Stimulated activated naive CD8-positive, alpha-beta T cell treated with anti-CD3 and anti-CD28 coated beads, Interleukin-15, Interleukin-2, amounts not matched to agents 100 ng/mL and 50 ng/mL, for 24 hours (primary cell): ENCODE data around the gene TMEM81.

ENCODE experiments used
- H3K27ac Mint-ChIP-seq: one replicate; pipeline ENCODE4 v1.8.0; 2021; ENCODE audit warnings: mild to moderate bottlenecking, mixed read lengths
- H3K27me3 Mint-ChIP-seq: one replicate; pipeline ENCODE4 v1.8.0; 2021; ENCODE audit warnings: mixed read lengths
- H3K36me3 Mint-ChIP-seq: one replicate; pipeline ENCODE4 v1.8.0; 2021; ENCODE audit warnings: low read depth, mixed read lengths
- H3K4me1 Mint-ChIP-seq: one replicate; pipeline ENCODE4 v1.8.0; 2021; ENCODE audit warnings: low read depth, mixed read lengths
- H3K4me3 Mint-ChIP-seq: one replicate; pipeline ENCODE4 v1.8.0; 2021; ENCODE audit warnings: mild to moderate bottlenecking, mixed read lengths
- H3K9me3 Mint-ChIP-seq: one replicate; pipeline ENCODE4 v1.8.0; 2021; ENCODE audit warnings: mixed read lengths

TMEM81 gene

GRCh38 chr1:205098242-205098641 is 14.0 kb upstream of the TMEM81 start:
- H3K27me3 Mint-ChIP-seq, result no peaks in the 10 kb centered on the region
- no peaks in the 10 kb centered on the region for H3K4me1 Mint-ChIP-seq
- no peak overlapping the region for H3K4me3 Mint-ChIP-seq
- H3K36me3 Mint-ChIP-seq, result peaks cover 84% of the 10 kb centered on the region
- no peaks in the 10 kb centered on the region for H3K9me3 Mint-ChIP-seq
- H3K27ac Mint-ChIP-seq, result no peak overlapping the region

GRCh38 chr1:205095422-205095821 is 11.2 kb upstream of the TMEM81 start:
- Mint-ChIP-seq H3K27me3 (no peaks in the 10 kb centered on the region), H3K27ac (no peak overlapping the region), H3K9me3 (no peaks in the 10 kb centered on the region), H3K36me3 (peaks cover 78% of the 10 kb centered on the region), H3K4me3 (no peak overlapping the region), H3K4me1 (no peaks in the 10 kb centered on the region)

DNA sequence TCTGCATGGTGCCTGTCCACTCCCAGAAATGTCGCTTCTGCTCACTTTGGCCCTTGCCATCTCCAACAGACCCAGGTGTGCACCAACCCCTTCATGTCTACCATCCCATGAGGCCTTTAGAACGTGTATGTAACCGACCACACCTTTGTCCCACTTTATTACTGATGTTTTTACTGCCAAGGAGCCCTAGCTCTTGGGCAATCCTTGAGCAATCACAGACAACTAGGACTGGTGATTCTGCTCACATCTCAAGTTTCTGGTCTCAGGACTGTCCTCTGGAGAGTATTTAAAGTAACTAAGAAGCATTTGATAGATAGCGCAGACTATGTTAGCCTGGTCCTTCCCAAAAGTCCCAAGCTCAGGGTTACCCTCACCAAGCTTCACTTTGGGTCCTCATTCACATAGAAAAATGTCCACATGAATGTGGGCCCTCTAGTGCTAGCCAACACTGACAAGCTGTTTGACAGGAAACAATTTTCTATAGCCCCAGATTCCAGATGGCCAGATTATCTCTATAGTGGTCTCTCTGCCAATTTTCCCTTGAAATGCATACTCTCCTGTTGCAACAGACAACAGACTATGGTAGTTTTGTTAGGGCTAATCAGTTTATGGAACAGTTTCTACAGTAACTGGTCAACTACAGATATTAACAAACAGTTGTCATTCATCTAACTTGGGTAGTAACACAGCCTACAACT is 6.9 kb upstream of the TMEM81 start:
- no peaks in the 10 kb centered on the region for H3K9me3 Mint-ChIP-seq
- no peaks in the 10 kb centered on the region for H3K4me1 Mint-ChIP-seq
- H3K4me3 Mint-ChIP-seq, result no peak overlapping the region
- no peak overlapping the region for H3K27ac Mint-ChIP-seq
- peaks cover 70% of the 10 kb centered on the region for H3K36me3 Mint-ChIP-seq
- H3K27me3 Mint-ChIP-seq, result no peaks in the 10 kb centered on the region

GRCh38 chr1:205088341-205088740 is 4.1 kb upstream of the TMEM81 start:
- no peaks in the 10 kb centered on the region for H3K4me1 Mint-ChIP-seq
- no peaks in the 10 kb centered on the region for H3K27me3 Mint-ChIP-seq
- no peaks in the 10 kb centered on the region for H3K9me3 Mint-ChIP-seq
- peaks cover 72% of the 10 kb centered on the region for H3K36me3 Mint-ChIP-seq
- no peak overlapping the region for H3K27ac Mint-ChIP-seq
- no peak overlapping the region for H3K4me3 Mint-ChIP-seq

GRCh38 chr1:205082431-205082830 is 1.8 kb downstream of the TMEM81 start:
- Mint-ChIP-seq H3K36me3 (peaks cover 38% of the 10 kb centered on the region), H3K27me3 (no peaks in the 10 kb centered on the region), H3K4me3 (no peak overlapping the region), H3K27ac (no peak overlapping the region), H3K9me3 (no peaks in the 10 kb centered on the region), H3K4me1 (no peaks in the 10 kb centered on the region)

DNA sequence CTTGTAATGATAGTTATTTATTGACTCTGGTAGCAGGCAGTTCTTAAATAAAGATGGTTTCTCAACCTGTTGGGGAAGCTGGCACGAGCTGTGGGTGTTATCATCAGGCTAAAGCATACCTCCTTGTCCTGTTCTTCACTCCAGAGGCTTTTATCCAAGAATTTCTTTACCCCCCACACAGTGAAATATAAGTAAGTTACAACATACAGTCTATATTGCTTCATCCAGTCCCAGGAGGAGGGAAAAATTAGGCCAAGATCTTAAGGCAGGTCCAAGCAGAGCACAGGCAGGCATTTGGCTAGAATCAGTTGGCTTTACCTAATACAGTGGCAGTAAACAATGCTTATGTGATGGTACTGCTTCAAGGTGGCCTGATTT is 6.3 kb downstream of the TMEM81 start:
- H3K27ac Mint-ChIP-seq, result no peak overlapping the region
- H3K36me3 Mint-ChIP-seq, result peaks cover 4% of the 10 kb centered on the region
- no peak overlapping the region for H3K4me3 Mint-ChIP-seq
- H3K9me3 Mint-ChIP-seq, result no peaks in the 10 kb centered on the region
- H3K27me3 Mint-ChIP-seq, result no peaks in the 10 kb centered on the region
- H3K4me1 Mint-ChIP-seq, result no peaks in the 10 kb centered on the region

DNA sequence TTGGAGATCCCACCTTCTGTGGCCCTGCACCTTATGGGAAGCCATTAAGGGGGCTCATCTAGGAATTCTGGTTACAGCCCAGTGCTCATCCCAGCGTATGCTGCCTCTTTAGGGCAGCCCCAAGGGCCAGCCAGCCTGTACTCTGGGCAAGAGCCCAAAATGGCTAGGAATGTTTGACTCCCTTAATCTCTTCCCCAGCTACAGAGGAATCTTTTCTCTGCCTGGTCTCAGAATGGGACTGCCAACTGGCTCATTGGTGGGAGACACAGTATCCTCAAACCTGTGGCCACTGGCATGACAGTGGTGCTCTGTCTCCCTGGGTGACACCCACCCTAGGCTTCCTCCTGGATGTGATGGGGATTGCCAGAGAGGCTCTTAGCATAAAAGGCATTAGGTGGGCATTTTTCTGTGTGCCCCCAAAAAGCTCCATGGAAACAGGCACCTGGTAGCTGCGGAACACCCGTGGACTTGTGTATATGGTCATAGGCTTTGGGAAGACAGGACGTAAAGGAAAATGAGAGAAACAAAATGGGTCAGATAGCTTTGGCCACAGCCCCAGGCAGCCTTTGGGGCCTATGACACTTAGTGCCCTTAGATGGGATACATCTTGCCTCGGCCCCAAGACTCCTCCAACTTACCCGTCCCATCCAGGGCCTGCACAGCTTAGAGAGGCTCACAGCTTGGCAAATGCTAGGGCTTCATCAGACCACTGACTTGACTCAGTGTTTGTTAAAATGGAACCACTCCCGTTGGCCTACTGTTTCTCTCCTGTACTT is 6.9 kb downstream of the TMEM81 start:
- H3K4me3 Mint-ChIP-seq, result no peak overlapping the region
- H3K27ac Mint-ChIP-seq, result no peak overlapping the region
- H3K4me1 Mint-ChIP-seq, result no peaks in the 10 kb centered on the region
- no peaks in the 10 kb centered on the region for H3K27me3 Mint-ChIP-seq
- H3K9me3 Mint-ChIP-seq, result no peaks in the 10 kb centered on the region
- H3K36me3 Mint-ChIP-seq, result peaks cover 4% of the 10 kb centered on the region

DNA sequence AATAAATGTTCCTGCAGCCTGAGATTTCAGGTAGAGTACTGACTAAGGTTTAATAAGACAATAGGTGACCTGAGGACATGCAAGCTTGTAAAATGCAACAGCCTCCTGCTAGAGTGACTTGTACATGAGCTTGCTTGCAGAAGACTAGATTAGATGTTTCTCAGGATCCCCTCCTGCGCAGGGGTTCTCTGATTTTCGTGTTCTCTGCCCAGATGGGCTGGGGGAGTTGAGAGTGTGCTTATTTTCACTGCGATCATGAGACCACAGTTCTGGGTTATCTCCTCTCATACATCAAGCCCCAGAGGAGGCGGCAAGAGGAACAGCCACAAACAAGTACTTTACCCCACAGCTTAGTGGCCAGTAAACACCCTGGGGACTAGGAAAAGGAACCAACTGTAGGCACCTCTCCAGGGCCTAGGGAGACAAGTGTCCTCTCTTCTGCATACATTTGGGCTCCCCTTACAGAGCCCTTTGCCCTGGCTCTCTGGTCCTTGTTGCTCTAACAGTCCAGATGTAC is 8.0 kb downstream of the TMEM81 start:
- no peaks in the 10 kb centered on the region for H3K27me3 Mint-ChIP-seq
- no peaks in the 10 kb centered on the region for H3K9me3 Mint-ChIP-seq
- no peak overlapping the region for H3K27ac Mint-ChIP-seq
- H3K4me1 Mint-ChIP-seq, result no peaks in the 10 kb centered on the region
- H3K4me3 Mint-ChIP-seq, result no peak overlapping the region
- H3K36me3 Mint-ChIP-seq, result peaks cover 4% of the 10 kb centered on the region

- H3K27me3 Mint-ChIP-seq, result no peaks in the 10 kb centered on the region
- H3K9me3 Mint-ChIP-seq, result no peaks in the 10 kb centered on the region
- no peak overlapping the region for H3K4me3 Mint-ChIP-seq
- H3K36me3 Mint-ChIP-seq, result peaks cover under 1% of the 10 kb centered on the region
- H3K27ac Mint-ChIP-seq, result no peak overlapping the region
- no peaks in the 10 kb centered on the region for H3K4me1 Mint-ChIP-seq
Observed at GRCh38 chr1:205075642-205076155, 8.6 kb downstream of the TMEM81 start.

DNA sequence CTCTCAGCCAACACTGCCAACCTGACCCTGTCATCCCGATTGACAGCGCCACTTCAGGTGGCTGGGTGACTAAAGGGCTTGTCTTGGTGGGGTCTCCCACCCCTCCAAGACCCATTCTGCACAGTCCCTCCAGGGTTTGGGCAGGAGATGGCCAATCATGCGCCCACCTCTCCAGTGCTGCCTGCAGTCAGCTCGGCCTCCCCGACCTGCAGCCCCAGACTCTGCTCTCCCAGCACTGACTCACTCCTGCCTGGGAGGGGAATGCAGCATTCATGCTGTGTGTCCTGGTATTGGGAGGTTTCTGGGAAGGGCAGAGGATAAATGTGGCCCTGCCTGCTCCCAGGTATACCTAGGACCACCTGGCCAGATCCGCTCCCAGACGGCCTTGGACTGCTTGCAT is 9.7 kb downstream of the TMEM81 start:
- H3K27ac Mint-ChIP-seq, result no peak overlapping the region
- H3K9me3 Mint-ChIP-seq, result no peaks in the 10 kb centered on the region
- no peaks in the 10 kb centered on the region for H3K27me3 Mint-ChIP-seq
- no peaks in the 10 kb centered on the region for H3K36me3 Mint-ChIP-seq
- no peaks in the 10 kb centered on the region for H3K4me1 Mint-ChIP-seq
- no peak overlapping the region for H3K4me3 Mint-ChIP-seq

DNA sequence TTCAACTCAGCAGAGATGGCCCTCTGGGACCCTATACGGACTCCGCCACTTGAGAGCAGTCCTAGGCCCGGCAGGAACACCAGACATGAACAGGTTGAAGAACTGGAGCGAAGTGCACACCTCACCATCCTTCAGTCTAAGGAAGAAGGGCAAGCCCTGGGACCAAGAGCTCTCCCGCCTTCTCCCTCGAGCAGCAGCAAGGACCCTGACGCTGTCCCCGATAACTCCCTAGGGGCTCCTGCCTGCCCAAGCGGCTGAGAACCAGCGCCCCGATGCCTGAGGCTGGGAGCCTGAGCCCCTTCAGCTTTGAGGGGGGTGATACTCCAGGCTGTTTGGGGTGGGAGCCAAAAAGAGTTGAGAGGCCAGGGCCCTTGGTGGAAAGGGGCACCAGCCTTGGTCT is 10.2 kb downstream of the TMEM81 start:
- Mint-ChIP-seq H3K4me3 (no peak overlapping the region), H3K9me3 (no peaks in the 10 kb centered on the region), H3K27me3 (no peaks in the 10 kb centered on the region), H3K27ac (no peak overlapping the region), H3K36me3 (no peaks in the 10 kb centered on the region), H3K4me1 (no peaks in the 10 kb centered on the region)

DNA sequence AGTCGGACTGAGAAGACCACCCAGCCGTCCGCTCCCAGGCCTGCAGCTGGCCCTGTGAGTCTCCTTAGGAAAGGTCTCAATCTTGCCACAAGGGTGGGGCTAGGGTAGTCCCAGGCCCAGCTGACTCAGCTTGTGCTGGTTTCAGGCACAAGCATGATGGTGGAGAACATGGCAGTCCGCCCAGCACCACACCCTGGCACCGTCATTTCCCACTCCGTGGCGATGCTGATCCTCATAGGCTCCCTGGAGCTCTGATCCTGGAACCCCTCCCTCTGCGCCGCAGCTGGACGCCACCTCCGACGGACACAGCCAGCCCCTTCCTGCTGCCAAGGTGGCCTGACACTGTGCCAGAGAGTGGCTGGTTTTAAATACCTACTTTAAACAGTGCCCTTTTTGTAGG is 10.7 kb downstream of the TMEM81 start:
- H3K36me3 Mint-ChIP-seq, result no peaks in the 10 kb centered on the region

DNA sequence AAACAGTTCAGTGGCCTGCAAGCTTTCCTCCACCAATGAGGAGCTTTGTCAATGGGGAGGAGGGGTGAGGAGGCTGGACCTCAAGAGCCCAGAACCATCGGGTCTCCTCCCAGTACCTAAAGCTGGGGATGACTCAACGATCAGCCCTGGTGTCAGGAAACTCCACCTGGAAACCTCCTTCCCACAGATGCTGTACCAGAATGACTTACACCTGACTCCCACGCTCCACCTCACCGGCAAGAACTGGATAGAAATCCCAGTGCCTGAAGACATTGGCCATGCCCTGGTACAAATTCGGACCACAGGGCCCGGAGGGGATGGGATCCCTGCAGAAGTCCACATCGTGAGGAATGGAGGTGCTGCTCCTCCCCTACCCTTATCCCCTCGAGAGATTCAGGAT is 11.4 kb downstream of the TMEM81 start:
- H3K27ac Mint-ChIP-seq, result no peak overlapping the region
- no peak overlapping the region for H3K4me3 Mint-ChIP-seq
- no peaks in the 10 kb centered on the region for H3K4me1 Mint-ChIP-seq

More for the DNA sequence above, 10.7 kb downstream of the TMEM81 start:
- Mint-ChIP-seq H3K9me3 (no peaks in the 10 kb centered on the region), H3K4me1 (no peaks in the 10 kb centered on the region), H3K27ac (no peak overlapping the region), H3K4me3 (no peak overlapping the region), H3K27me3 (no peaks in the 10 kb centered on the region)

GRCh38 chr1:205072286-205072685 is 12.0 kb downstream of the TMEM81 start:
- Mint-ChIP-seq H3K4me1 (no peaks in the 10 kb centered on the region), H3K4me3 (no peak overlapping the region), H3K36me3 (no peaks in the 10 kb centered on the region), H3K27me3 (no peaks in the 10 kb centered on the region), H3K9me3 (no peaks in the 10 kb centered on the region), H3K27ac (no peak overlapping the region)

More for the DNA sequence above, 11.4 kb downstream of the TMEM81 start:
- Mint-ChIP-seq H3K27me3 (no peaks in the 10 kb centered on the region), H3K9me3 (no peaks in the 10 kb centered on the region), H3K36me3 (no peaks in the 10 kb centered on the region)

DNA sequence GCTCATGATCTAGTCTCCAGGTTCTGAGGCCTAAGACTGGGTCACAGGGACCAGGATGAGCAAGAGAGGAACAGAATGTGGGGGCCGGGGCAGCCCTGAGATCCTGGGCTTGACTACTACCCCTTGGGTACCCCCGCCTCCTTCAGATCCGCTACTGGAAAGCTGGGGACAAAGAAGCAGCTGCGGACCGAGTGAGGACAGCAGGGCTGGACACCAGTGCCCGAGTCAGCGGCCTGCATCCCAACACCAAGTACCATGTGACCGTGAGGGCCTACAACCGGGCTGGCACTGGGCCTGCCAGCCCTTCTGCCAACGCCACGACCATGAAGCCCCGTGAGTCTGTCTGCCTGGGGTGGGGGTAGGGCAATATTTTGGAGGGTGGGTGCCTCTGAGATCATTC is 12.5 kb downstream of the TMEM81 start:
- H3K4me3 Mint-ChIP-seq, result no peak overlapping the region
- H3K36me3 Mint-ChIP-seq, result no peaks in the 10 kb centered on the region
- H3K9me3 Mint-ChIP-seq, result no peaks in the 10 kb centered on the region
- no peaks in the 10 kb centered on the region for H3K27me3 Mint-ChIP-seq
- no peaks in the 10 kb centered on the region for H3K4me1 Mint-ChIP-seq
- H3K27ac Mint-ChIP-seq, result no peak overlapping the region
